EH (cell line): ENCODE measurements around the gene MCM5.
"Not testable (repeated sequence)": the region's sequence is repeated elsewhere in the genome, so short reads cannot be mapped to it uniquely, and the experiment has no call there.

ENCODE experiments used
- DNase-seq: peaks from one replicate; pipeline ENCODE4 v3.0.0-alpha.2; 2015; ENCODE audit warnings: low read depth

MCM5 gene

GRCh38 chr22:35452351-35452781 lies 52.4 kb downstream of the MCM5 start:
- no peak for DNase-seq

GRCh38 chr22:35452810-35453743 lies 53.1 kb downstream of the MCM5 start:
- no peak for DNase-seq

- peak; percentile 27 for DNase-seq
Measured at GRCh38 chr22:35454416-35455054, 54.6 kb downstream of the MCM5 start.

DNA sequence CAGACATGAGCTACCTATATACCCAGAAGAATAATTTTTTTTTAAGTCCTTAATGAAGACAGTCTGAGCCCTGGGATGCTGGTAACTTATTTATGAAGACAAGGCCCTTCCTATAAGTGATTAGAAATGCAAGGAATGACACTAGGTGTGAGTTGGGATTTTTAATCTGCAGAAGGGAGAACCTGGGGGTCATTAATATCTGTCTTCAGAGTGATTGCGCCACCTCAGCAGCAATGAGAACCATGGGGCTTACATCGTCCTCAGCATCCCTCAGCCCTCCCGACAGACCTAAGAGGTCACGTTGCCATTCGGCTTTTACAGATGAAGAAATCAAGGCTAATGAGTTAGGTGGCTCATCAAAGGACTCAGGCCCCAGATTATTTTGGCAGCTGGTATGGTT lies 55.6 kb downstream of the MCM5 start:
- DNase-seq: no peak

DNA sequence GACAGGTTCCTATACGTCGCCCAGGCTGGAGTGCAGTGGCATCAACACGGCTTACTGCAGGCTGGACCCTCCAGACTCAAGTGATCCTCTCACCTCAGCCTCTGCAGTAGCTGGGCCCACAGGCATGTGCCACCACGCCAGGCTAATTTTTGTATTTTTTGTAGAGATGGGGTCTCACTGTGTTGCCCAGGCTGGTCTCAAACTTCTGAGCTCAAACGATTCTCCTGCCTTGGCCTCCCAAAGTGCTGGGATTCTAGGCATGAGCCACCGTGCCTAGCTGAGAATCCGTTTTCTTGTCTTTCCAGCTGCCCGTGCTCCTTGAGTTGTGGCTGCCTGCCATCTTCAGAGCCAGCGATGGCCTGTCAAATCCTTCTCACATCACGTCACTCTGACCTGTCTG lies 56.8 kb downstream of the MCM5 start:
- no peak for DNase-seq

DNA sequence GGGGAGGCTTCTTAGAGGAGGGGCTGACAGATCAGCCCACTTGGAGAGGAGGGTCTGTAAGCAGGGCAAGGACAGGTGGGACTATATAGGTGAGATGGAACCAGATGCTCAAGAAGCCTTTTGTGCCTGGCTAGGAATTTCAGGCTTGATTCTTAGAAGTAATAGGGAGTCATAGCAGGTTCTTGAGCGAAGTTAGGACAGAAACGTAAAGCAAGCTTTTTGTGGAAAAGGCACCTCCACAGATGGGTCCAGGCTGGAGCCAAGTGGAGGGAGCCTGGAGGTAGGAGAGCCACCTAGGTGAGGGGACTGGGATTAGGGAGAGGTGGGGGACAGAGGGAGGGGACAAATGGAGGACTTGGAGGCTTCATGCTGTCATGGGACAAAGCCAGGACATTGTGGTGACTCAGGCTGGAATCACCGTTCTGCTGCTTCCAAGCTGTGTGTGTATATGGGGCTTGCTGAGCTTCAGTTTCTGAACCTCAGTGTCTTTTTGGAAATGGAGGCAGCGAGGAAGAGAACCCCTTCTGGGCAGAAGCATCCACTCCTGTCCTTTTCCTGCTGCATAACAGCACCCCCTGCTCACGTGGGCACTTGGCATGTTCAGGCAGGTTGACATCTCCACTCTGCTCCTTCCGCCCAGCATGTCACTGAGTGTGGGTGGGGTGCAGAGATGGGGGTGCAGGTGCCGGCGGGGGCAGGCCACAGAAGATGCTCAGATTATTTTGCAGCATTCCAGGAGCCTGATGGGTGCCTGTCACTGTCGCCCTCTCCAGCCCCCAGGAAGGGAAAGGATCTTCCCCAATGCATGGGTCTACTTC lies 58.0 kb downstream of the MCM5 start:
- peak; percentile 29 for DNase-seq

DNA sequence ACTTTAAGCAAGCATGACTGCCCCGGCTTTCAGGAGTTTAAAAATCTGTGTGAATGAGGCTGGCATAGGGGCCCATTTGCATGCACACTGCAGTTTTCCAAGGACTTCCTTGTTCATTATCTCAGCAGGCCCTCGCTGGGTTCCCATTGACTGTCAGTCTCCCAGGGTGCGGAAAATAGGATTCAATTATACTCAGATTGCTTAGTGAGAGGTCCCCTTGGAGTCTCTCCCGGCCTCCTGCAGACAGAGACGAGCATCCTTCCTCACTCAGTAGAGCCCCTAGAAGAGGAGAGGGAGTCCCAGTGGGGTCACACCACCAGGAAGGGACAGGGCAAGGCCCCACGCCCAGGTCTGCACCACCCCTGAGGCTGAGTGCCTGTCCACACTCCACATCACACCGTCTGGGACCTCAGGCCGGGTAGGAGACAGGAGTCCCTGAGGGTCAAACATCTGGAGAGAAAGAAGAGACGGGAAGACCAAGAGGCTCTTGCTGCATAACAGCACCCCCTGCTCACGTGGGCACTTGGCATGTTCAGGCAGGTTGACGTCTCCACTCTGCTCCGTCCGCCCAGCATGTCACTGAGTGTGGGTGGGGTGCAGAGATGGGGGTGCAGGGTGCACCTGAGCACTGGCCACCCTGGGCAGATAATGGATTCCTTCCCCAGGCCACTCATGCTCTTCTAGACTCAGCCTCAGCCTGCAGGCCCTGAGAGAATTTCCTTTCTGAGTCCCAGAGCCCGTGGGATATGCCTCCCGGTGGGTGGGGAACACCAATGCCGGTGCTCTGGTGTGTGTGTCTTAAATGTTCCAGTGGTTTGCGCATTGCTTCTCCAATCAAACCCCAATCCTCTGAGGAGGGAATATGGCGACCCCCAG lies 58.8 kb downstream of the MCM5 start:
- DNase-seq: no peak

DNA sequence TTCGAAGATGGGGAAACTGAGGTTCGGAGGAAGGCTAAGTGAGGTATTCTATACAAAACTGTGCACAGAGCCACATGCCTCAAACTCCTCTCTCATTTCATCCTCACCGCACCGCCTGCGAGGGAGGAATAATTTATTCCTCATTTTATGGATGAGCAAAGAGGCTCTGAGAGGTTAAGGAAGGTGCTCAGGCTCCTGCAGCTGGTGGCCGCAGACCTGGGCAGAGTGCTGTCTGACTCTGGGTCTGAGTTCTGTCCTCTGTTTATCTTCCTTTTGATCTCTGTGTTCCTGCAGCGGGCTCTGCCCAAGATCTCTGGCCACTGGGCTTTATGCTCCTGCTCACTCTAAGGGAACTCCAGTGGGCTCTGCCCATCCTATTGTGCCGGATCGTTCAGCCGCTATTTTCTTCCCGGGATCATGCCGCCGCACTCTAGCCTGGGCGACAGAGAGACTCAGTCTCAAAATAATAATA lies 59.5 kb downstream of the MCM5 start:
- no peak for DNase-seq

DNA sequence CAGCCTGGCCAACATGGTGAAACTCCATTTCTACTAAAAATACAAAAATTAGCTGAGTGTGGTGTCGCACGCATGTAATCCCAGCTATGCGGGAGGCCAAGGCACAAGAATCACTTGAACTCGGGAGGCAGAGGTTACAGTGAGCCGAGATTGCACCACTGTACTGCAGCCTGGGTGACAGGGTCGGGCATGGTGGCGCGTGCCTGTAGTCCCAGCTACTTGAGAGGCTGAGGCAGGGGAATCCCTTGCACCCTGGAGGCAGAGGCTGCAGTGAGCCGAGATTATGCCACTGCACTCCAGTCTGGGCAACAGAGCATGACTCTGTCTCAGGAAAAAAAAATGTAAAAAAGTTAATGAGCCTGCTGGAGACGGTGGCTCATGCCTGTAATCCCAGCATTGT lies 60.0 kb downstream of the MCM5 start:
- DNase-seq: not testable (repeated sequence)

- no peak for DNase-seq
Measured at GRCh38 chr22:35460688-35461087, 60.7 kb downstream of the MCM5 start.

- DNase-seq: peak; percentile 29
Measured at GRCh38 chr22:35462498-35463230, 62.7 kb downstream of the MCM5 start.

- no peak for DNase-seq
Measured at GRCh38 chr22:35463231-35463933, 63.4 kb downstream of the MCM5 start.

GRCh38 chr22:35464399-35464798 lies 64.5 kb downstream of the MCM5 start:
- no peak for DNase-seq

DNA sequence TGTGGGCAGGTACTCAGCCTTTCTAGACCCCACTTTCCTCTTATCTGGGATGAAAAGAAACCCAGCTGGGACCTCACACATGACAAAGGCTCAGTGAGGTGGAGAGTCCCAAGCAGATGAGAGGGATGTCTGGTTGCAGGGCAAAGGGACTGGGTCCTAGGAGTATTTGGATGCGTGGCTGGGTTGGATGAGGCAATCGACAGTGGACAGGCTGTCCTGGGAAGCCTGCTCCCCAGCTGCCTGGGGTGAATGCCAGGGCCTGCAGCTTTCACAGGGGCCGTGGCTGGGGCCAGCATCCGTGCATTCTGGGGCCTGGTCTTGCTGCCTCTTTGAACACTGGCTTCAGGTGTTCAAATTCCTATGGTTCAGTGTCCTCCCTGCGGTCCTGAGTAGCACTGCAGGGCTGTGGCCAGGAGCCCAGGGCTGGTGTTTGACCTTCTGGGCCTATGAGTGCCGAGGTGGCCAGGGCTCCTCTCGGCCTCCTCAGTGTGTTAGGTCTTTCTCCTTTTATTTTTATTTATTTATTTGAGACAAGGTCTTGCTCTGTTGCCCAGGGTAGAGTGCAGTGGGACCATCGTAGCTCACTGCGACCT lies 65.3 kb downstream of the MCM5 start:
- no peak for DNase-seq

- peak; percentile 73 for DNase-seq
Measured at GRCh38 chr22:35467681-35468434, 67.9 kb downstream of the MCM5 start.

GRCh38 chr22:35470903-35471321 lies 71.0 kb downstream of the MCM5 start:
- peak; percentile 43 for DNase-seq

- peak; percentile 73 for DNase-seq
Measured at GRCh38 chr22:35471566-35471965, 71.6 kb downstream of the MCM5 start.

GRCh38 chr22:35472488-35472887 lies 72.5 kb downstream of the MCM5 start:
- DNase-seq: no peak

DNA sequence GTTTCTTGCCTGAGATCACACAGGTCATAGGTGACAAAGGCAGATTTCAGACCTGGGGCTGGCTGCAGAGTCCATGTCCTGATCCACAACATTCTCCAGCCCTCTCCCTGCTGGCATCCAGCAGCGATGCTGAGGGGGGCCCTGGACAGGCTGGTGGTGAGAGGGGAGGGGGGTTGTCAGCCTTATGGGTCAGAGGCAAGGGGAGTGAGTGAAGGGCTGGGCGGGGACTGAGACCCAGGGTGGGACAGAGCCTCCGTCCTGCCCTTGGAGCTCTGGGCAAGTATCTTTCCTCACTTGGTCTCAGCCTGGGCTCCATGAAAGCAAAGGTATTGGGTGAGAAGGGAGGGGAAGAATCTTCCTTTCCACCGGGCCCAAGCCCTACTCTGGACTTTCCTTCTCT lies 74.0 kb downstream of the MCM5 start:
- no peak for DNase-seq
